ENCODE results near the gene GPATCH8. TPM values are rescaled to one million over a fixed set of nuclear protein-coding genes. Genes with fewer than 3 reads are reported as not detected.

The GPATCH8 gene
- total and polyA plus RNA-seq, 2 donors (not counting 1 experiment from before 2014, with no cell fraction given): 13.7 to 19.3 TPM

DNA sequence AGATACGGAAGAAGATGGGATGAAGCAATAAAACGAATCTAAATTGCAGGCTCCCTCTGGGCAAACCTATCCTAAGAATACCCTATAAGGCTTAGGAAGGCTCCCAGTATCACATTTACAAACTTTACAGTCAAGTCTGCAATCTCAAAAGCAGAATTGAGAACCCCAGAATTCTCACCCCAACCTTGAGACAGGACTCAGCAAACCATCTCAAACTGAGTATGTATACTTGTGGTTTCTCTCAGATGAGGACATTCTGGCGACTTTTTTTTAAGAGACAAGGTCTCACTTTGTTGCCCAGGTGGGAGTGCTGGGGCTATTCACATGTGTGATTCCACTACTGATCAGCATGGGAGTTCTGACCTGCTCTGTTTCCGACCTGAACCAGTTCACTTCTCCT lies 94.4 kb downstream of the GPATCH8 start:
- H3K9ac ChIP-seq (ENCODE audit: insufficient read depth, low read length): no peak overlapping the region
- H3K27ac ChIP-seq (ENCODE audit: insufficient read depth, low read length): no peak overlapping the region
- no peaks in the 10 kb centered on the region for H3K4me1 ChIP-seq (ENCODE audit: control insufficient read depth, extremely low read depth, insufficient read depth, low read length)
- H3K36me3 ChIP-seq (ENCODE audit: control insufficient read depth, insufficient read depth, low read length): no peaks in the 10 kb centered on the region
- no peak for DNase-seq (ENCODE audit: low read depth in 2 of 2)
- H3K9me3 ChIP-seq (ENCODE audit: control insufficient read depth, insufficient read depth, low read depth, low read length): no peaks in the 10 kb centered on the region
- H3K4me2 ChIP-seq (ENCODE audit: extremely low read depth, insufficient read depth, low read length): no peak overlapping the region
- H3K4me3 ChIP-seq (replicated peaks in 1 of 4; ENCODE audit: control extremely low read depth in 1 of 4, insufficient read depth in 1 of 4, low read depth in 3 of 4, low read length in 4 of 4): no peak overlapping the region
- no peaks in the 10 kb centered on the region for H3K79me2 ChIP-seq (ENCODE audit: control insufficient read depth, insufficient read depth, low read length)
- TF ChIP-seq EZH2 (IDR thresholded peaks at IDR 0.05; ENCODE audit: low read length, missing control alignments) (no peak), CTCF (conservative IDR thresholded peaks at IDR 0.05 in 1 of 2, IDR thresholded peaks at IDR 0.05 in 1 of 2; ENCODE audit: low read depth in 1 of 2, low read length in 2 of 2) (no peak)
- H4K20me1 ChIP-seq (ENCODE audit: control insufficient read depth, extremely low read depth, insufficient read depth, low read length): no peaks in the 10 kb centered on the region
- no peaks in the 10 kb centered on the region for H3K27me3 ChIP-seq (ENCODE audit: control insufficient read depth, insufficient read depth, low read length)
- no peak overlapping the region for H2AFZ ChIP-seq (ENCODE audit: low read length)

DNA sequence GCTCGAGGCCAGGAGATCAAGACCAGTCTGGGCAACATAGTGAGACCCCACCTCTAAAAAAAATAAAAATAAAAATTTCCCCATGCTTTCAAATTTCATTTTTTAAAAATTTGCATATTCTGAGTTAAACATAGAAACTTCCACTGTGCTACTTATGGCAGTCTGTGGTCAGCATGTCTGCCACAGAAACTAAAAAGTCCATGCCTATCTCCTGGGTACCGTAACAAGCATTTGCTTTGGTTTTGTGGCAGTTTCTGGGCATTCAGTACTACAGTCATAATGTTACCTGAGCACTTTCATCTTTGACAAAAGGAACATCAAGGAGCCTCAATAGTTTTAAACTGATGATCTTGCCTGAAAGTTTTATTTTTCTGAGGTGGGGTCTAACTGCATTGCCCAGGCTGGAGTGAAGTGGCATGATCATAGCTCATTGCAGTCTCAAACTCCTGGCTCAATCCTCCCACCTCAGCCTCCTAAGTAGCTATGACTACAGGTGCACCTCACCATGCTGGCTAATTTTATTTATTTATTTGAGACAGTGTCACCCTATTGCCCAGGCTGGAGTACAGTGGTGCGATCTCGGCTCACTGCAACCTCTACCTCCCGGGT lies 100.5 kb downstream of the GPATCH8 start:
- H3K27ac ChIP-seq (ENCODE audit: insufficient read depth, low read length): no peak overlapping the region
- no peak overlapping the region for H3K4me3 ChIP-seq (replicated peaks in 1 of 4; ENCODE audit: control extremely low read depth in 1 of 4, insufficient read depth in 1 of 4, low read depth in 3 of 4, low read length in 4 of 4)
- H3K79me2 ChIP-seq (ENCODE audit: control insufficient read depth, insufficient read depth, low read length): no peaks in the 10 kb centered on the region
- H2AFZ ChIP-seq (ENCODE audit: low read length): no peak overlapping the region
- no peaks in the 10 kb centered on the region for H3K9me3 ChIP-seq (ENCODE audit: control insufficient read depth, insufficient read depth, low read depth, low read length)
- H3K9ac ChIP-seq (ENCODE audit: insufficient read depth, low read length): no peak overlapping the region
- H4K20me1 ChIP-seq (ENCODE audit: control insufficient read depth, extremely low read depth, insufficient read depth, low read length): no peaks in the 10 kb centered on the region
- TF ChIP-seq CTCF (conservative IDR thresholded peaks at IDR 0.05 in 1 of 2, IDR thresholded peaks at IDR 0.05 in 1 of 2; ENCODE audit: low read depth in 1 of 2, low read length in 2 of 2): no peak
- TF ChIP-seq EZH2 (IDR thresholded peaks at IDR 0.05; ENCODE audit: low read length, missing control alignments): no peak
- no peak for DNase-seq (ENCODE audit: low read depth in 2 of 2)
- H3K36me3 ChIP-seq (ENCODE audit: control insufficient read depth, insufficient read depth, low read length): peaks cover 19% of the 10 kb centered on the region
- no peaks in the 10 kb centered on the region for H3K27me3 ChIP-seq (ENCODE audit: control insufficient read depth, insufficient read depth, low read length)
- no peaks in the 10 kb centered on the region for H3K4me1 ChIP-seq (ENCODE audit: control insufficient read depth, extremely low read depth, insufficient read depth, low read length)
- no peak overlapping the region for H3K4me2 ChIP-seq (ENCODE audit: extremely low read depth, insufficient read depth, low read length)

- H3K27me3 ChIP-seq (ENCODE audit: control insufficient read depth, insufficient read depth, low read length): no peaks in the 10 kb centered on the region
- TF ChIP-seq CTCF (conservative IDR thresholded peaks at IDR 0.05 in 1 of 2, IDR thresholded peaks at IDR 0.05 in 1 of 2; ENCODE audit: low read depth in 1 of 2, low read length in 2 of 2) (peak; percentile 47 to 54), EZH2 (IDR thresholded peaks at IDR 0.05; ENCODE audit: low read length, missing control alignments) (no peak)
- no peak overlapping the region for H2AFZ ChIP-seq (ENCODE audit: low read length)
- peaks cover 19% of the 10 kb centered on the region for H3K36me3 ChIP-seq (ENCODE audit: control insufficient read depth, insufficient read depth, low read length)
- DNase-seq (ENCODE audit: low read depth in 2 of 2): peak; percentile 14 to 40
- H3K4me3 ChIP-seq (replicated peaks in 1 of 4; ENCODE audit: control extremely low read depth in 1 of 4, insufficient read depth in 1 of 4, low read depth in 3 of 4, low read length in 4 of 4): no peak overlapping the region
- no peaks in the 10 kb centered on the region for H4K20me1 ChIP-seq (ENCODE audit: control insufficient read depth, extremely low read depth, insufficient read depth, low read length)
- no peaks in the 10 kb centered on the region for H3K9me3 ChIP-seq (ENCODE audit: control insufficient read depth, insufficient read depth, low read depth, low read length)
- H3K4me2 ChIP-seq (ENCODE audit: extremely low read depth, insufficient read depth, low read length): no peak overlapping the region
- H3K4me1 ChIP-seq (ENCODE audit: control insufficient read depth, extremely low read depth, insufficient read depth, low read length): no peaks in the 10 kb centered on the region
- no peak overlapping the region for H3K27ac ChIP-seq (ENCODE audit: insufficient read depth, low read length)
- H3K9ac ChIP-seq (ENCODE audit: insufficient read depth, low read length): no peak overlapping the region
- no peaks in the 10 kb centered on the region for H3K79me2 ChIP-seq (ENCODE audit: control insufficient read depth, insufficient read depth, low read length)
Measured at GRCh38 chr17:44400226-44400847, 102.9 kb downstream of the GPATCH8 start.

Measured in fibroblast of lung (primary cell).